SKM-1 treated with dmso at 0.1 percent for 144 hours (cell line): ENCODE measurements around the gene MXD4.
"Not testable (repeated sequence)": the region's sequence is repeated elsewhere in the genome, so short reads cannot be mapped to it uniquely, and the experiment has no call there.

ENCODE experiments used
- DNase-seq: peaks from one replicate; lab custom pipeline; 2025; ENCODE audit not compliant: unreplicated experiment; lab: John Stamatoyannopoulos, UW

Gene MXD4

DNA sequence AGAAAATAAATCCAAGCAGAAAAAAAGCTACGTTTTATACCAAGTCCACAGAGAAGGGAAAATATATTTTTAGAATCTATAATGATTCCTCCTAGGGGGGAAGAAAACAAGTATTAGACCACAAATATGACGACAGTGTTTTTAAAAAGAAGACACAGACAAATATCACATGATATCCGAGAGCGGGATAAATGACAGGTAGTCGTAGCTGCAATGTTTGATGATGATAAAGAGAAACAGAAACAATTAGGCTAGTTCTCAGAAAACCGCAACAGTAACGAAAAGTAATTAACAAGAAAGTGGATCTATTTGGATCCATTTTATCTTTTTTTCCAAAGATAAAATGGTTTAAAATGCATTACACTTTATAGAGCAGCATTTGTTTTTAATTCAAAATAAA, 20.9 kb downstream of the MXD4 start:
- DNase-seq: no peak

DNA sequence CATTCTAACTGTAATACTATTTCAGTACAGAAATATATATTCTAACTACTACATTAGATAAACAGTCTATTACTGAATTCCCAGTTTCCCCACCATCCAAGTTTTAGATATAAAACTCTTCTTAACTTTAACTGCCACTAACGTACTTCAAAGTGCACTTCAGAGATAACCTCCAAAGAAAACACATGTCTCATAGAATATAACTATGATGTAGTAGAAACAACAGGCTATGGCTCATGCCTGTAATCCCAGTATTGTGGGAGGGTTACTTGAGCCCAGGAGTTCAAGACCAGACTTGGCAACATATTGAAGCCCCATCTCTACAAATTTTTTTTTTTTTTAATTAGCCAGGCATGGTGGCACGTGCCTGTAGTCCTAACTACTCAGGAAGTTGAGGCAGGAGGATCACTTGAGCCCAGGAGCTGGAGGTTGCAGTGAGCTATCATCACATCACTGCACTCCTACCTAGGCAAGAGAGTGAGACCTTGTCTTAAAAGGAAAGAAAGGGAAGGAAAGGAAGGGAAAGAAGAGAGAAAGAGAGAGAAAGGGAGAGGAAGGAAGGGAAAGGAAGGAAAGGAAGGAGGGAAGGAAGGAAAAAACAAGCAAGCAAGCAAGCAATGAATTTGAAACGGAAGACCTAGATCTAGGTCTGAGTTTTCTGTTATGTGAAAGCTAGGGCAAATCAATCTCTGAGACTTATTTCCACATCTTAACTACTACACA, 24.8 kb downstream of the MXD4 start:
- no peak for DNase-seq

DNA sequence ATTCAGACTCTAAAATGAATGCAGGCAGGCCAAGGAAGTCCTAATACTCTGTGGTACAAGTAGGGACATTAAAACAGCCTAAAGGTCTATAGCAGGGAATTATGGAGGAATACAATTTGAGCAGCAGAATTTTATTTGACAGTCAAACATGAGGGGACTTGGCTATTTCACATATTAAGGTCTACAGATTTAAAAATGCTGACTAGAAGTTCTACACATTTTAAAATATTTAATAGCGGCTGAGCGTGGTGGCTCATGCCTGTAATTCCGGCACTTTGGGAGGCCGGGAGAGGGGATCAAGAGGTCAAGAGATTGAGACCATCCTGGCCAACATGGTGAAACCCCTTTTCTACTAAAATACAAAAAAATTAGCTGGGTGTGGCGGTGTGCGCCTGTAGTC, 30.8 kb downstream of the MXD4 start:
- DNase-seq: no peak

DNA sequence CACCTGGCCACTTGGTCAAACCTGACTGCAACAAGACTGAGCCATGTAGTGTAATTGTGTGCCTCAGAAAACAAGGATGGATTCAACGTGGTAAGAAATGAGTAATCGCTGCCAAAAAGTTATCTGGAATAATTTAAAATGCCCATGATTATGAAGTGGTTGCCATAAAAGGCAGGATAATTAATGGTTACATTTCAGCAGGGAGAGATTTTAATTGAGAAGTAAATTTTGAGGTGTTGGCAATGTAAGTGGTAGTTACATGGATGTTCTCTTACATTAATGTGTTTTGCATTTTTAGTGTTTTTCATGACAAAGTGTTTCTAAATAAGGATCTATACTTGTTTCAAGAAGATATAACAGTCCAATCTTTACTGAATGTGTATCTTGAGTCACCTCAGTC, 35.6 kb downstream of the MXD4 start:
- no peak for DNase-seq

DNA sequence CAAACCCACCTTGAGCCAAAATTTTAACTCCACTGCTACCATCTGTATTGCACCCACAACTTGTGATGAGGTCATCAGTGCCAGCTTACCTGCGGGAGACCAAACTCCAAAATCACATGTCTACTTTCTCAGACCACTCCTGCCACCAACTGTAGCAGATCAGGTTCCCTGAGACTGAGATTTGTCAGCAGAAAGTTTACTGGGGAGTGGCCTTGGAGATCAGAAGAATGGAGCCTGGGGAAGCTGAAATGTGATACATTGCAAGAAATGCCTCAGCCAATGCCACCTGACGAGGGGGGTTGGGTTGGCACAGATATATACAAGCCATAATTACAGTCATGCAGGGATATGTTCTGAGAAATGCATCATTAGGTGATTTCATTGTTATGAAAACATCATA, 39.1 kb downstream of the MXD4 start:
- DNase-seq: no peak

DNA sequence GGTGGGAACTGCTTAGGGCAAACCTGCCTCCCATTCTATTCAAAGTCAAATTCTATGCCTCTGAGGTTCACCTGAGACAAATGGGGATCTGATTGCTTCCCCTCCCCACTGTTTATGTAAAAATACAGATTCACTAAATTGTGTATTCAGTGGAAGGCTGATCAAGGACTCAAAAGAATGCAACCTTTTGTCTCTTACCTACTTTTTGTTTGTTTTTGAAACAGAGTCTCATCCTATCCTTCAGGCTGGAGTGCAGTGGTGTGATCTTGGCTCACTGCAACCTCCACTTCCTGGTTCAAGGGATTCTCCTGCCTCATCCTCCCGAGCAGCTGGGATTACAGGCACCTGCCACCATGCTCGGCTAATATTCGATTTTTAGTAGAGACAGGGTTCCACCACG, 40.5 kb downstream of the MXD4 start:
- DNase-seq: not testable (repeated sequence)

DNA sequence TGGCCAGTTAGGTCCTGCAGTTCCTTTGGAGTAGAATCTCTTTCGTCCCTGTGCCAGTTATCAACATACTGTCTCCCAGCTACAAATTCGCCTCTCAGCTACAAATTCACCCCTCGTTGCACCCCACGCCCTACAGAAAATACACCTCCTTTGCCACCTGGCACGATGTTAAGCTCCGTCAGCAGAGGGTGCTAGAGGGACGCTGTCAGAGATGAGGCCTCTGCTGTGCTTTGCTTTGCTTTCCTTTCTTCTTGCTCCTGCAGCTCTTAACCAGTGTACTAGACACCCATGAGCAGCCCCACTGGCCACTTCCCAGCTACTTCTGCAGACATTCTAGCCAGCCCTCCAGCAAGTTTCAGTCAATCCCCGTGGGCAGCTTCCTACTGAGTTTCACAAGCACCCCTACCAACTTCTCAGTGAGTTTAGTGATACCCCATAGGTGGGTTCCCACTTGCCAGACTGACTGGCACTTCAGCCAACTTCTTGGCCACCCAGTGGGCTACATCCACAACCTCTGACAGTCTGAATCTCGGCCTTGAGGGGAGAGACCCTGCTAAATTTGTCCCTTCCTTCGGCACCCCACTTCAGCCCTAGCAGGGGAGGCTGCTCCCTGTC, 41.8 kb downstream of the MXD4 start:
- peak; percentile 81 for DNase-seq

DNA sequence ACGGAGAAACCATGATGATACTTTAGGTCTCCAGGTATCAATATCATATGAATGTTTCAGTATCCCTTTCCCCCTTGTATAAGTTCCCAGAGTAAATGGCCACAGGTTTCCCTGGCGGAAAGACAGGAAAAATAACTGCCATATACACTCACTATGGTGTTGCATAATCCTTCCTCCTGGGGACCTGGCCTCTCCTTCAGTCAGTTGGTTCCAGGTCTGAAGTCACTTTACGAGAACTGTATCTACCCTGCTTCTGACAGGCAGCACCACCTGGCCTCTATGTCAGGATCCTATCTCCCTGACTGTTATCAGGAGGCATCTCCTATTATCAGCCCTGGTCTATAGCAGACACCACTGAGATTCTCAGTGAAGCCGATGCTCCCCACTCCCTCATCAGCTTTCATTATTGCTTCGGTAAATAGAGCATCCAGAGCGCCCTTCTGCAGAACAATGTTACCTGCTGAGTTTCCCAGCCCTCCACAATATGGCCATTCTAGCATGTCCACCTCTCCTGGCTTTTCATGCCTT, 42.6 kb downstream of the MXD4 start:
- DNase-seq: no peak

DNA sequence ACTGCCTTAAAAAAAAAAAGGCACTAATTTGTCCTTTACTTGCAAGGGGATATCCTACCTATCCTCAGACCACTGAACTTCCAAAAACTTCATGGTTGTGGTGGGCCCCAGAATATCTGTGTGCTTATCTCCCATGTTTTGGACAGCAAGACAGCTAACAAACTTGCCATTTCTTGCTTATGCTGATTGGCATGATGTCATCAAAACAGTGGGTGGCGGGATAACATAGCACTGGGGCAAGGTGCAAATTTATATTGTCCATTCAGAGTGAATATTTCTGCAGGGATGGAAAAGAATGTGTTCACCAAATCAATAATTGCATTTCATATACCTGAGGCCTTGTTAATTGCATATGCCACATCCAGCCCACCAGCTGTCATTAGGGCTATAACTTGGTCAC, 43.5 kb downstream of the MXD4 start:
- DNase-seq: no peak

DNA sequence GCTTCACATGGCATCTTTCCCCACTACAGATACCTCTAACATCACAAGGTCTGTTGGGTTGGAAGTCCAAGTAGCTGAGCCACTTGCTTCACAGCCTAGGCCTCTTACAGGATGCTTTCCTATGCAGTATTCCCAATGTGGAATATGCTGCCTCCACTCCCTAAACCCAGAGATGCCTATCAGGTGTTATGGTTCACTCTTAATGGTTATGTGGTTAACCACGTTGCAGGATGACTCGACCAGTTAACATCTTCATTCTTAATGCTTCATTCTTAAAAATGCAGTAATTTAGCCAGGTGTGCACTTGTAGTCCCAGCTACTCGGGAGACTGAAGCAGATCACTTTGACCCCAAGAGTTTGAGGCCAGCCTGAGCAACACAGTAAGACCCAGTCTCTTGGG, 44.2 kb downstream of the MXD4 start:
- no peak for DNase-seq

DNA sequence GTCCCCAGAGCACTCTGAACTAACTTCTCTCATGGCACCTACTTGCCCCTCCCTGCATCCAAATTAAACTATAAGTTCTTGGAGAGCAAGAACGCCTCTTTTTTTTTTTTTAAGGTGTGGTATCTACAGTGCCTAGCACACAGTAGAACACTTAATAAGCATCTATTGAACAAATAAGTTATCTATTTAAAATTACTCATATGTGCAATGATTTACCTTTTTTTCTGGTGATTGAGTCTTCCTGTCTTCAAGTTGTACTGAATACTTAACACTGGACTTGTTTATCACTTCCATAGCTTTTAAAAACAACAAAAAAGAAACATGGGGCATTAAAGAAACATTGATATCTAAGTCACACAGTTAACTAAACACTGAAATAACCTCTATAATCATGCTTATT, 49.1 kb downstream of the MXD4 start:
- no peak for DNase-seq

DNA sequence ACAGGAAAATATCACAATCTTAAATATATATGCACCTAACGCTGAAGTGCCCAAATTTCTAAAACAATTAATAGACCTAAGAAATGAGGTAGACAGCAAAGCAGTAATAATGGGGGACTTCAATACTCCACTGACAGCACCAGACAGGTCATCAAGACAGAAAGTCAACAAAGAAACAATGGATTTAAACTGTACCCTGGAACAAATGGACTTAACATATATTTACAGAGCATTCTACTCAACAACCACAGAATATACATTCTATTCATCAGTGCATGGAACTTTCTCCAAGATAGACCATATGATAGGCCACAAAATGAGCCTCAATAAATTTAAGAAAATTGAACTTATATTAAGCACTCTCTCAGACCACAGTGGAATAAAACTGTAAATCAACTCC, 59.1 kb downstream of the MXD4 start:
- DNase-seq: not testable (repeated sequence)
